ENCODE data around the gene TBXT.

DNA sequence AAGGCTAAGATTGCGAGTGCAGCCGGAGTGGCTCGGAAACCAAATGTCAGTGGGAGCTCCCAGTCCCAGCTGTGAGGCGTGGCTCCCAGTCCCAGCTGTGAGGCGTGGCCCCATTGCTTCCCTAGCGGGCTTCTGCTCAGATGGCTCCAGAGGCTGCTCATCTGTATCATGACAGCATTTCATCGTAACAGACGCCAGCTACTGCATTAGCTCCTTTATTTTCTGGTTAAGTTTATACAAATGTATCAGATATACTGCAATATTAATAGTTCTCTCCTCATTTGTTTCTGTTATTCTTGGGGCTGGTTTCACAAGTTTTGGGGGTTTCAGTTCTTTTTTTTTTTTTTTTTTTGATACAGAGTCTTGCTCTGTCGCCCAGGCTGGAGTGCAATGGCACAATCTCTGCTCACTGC lies 34.7 kb upstream of the TBXT start:
- TF ChIP-seq, protein P1, sequence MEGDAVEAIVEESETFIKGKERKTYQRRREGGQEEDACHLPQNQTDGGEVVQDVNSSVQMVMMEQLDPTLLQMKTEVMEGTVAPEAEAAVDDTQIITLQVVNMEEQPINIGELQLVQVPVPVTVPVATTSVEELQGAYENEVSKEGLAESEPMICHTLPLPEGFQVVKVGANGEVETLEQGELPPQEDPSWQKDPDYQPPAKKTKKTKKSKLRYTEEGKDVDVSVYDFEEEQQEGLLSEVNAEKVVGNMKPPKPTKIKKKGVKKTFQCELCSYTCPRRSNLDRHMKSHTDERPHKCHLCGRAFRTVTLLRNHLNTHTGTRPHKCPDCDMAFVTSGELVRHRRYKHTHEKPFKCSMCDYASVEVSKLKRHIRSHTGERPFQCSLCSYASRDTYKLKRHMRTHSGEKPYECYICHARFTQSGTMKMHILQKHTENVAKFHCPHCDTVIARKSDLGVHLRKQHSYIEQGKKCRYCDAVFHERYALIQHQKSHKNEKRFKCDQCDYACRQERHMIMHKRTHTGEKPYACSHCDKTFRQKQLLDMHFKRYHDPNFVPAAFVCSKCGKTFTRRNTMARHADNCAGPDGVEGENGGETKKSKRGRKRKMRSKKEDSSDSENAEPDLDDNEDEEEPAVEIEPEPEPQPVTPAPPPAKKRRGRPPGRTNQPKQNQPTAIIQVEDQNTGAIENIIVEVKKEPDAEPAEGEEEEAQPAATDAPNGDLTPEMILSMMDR (IDR thresholded peaks at IDR 0.05; ENCODE audit: control extremely low read depth in 1 of 3, insufficient read depth in 1 of 3, low read depth in 1 of 3, low read length in 3 of 3): no peak
- TF ChIP-seq RXRA (IDR thresholded peaks at IDR 0.05; ENCODE audit: insufficient read depth, low read depth, low read length) (no peak), EZH2 (IDR thresholded peaks at IDR 0.05; ENCODE audit: low read depth, low read length, severe bottlenecking) (no peak), SP2 (IDR thresholded peaks at IDR 0.05; ENCODE audit: low read length) (no peak), GTF2F1 (IDR thresholded peaks at IDR 0.05; ENCODE audit: borderline replicate concordance, low read depth, low read length) (no peak), SUZ12 (IDR thresholded peaks at IDR 0.05; ENCODE audit: low read length) (no peak), TAF1 (IDR thresholded peaks at IDR 0.05; ENCODE audit: low read depth, low read length) (no peak), JUND (IDR thresholded peaks at IDR 0.05; ENCODE audit: low read length) (no peak), CBX5 (IDR thresholded peaks at IDR 0.05; ENCODE audit: low read depth, low read length) (no peak), ZNF274 (IDR thresholded peaks at IDR 0.05; ENCODE audit: borderline replicate concordance, extremely low read depth, low read length) (no peak), MAFK (IDR thresholded peaks at IDR 0.05; ENCODE audit: low read depth, low read length) (no peak), KDM4A (IDR thresholded peaks at IDR 0.05; ENCODE audit: low read depth, low read length, severe bottlenecking) (no peak)
- TF ChIP-seq, protein P2, sequence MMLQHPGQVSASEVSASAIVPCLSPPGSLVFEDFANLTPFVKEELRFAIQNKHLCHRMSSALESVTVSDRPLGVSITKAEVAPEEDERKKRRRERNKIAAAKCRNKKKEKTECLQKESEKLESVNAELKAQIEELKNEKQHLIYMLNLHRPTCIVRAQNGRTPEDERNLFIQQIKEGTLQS (IDR thresholded peaks at IDR 0.05; ENCODE audit: insufficient read depth, low read depth, low read length): no peak

Data from H1 (cell line).